ENCODE results near the gene RUNX1.

Gene RUNX1

GRCh38 chr21:35015435-35016024, 33.6 kb downstream of the RUNX1 start:
- 96% methylated on average over 4 of the region's 5 CpGs for WGBS
- no peaks in the 10 kb centered on the region for H3K36me3 ChIP-seq (ENCODE audit: insufficient read depth, low read length)
- H3K4me1 ChIP-seq (ENCODE audit: insufficient read depth, low read length) = no peaks in the 10 kb centered on the region; the same call in 1 of the 2 replicates
- H3K27ac ChIP-seq (ENCODE audit: low read depth, low read length) = no peak overlapping the region
- no peak overlapping the region for H3K4me3 ChIP-seq (ENCODE audit: low read length)
- no peaks in the 10 kb centered on the region for H3K27me3 ChIP-seq (ENCODE audit: insufficient read depth, low read length)
- no peaks in the 10 kb centered on the region for H3K9me3 ChIP-seq (ENCODE audit: insufficient read depth, low read depth, low read length)
- H3K9ac ChIP-seq (ENCODE audit: low read depth, low read length) = no peak overlapping the region

GRCh38 chr21:35014302-35015041, 34.6 kb downstream of the RUNX1 start:
- H3K9ac ChIP-seq (ENCODE audit: low read depth, low read length) = no peak overlapping the region
- no peaks in the 10 kb centered on the region for H3K9me3 ChIP-seq (ENCODE audit: insufficient read depth, low read depth, low read length)
- no peaks in the 10 kb centered on the region; the same call in 1 of the 2 replicates for H3K4me1 ChIP-seq (ENCODE audit: insufficient read depth, low read length)
- H3K27me3 ChIP-seq (ENCODE audit: insufficient read depth, low read length) = no peaks in the 10 kb centered on the region
- WGBS = 91% methylated on average over 11 of the region's 11 CpGs
- H3K27ac ChIP-seq (ENCODE audit: low read depth, low read length) = no peak overlapping the region
- H3K36me3 ChIP-seq (ENCODE audit: insufficient read depth, low read length) = no peaks in the 10 kb centered on the region
- H3K4me3 ChIP-seq (ENCODE audit: low read length) = no peak overlapping the region

- no peak overlapping the region for H3K27ac ChIP-seq (ENCODE audit: low read depth, low read length)
- H3K4me3 ChIP-seq (ENCODE audit: low read length) = no peak overlapping the region
- no peaks in the 10 kb centered on the region; the same call in 1 of the 2 replicates for H3K4me1 ChIP-seq (ENCODE audit: insufficient read depth, low read length)
- H3K9me3 ChIP-seq (ENCODE audit: insufficient read depth, low read depth, low read length) = no peaks in the 10 kb centered on the region
- 77% methylated on average over 2 of the region's 3 CpGs for WGBS
- H3K27me3 ChIP-seq (ENCODE audit: insufficient read depth, low read length) = no peaks in the 10 kb centered on the region
- no peaks in the 10 kb centered on the region for H3K36me3 ChIP-seq (ENCODE audit: insufficient read depth, low read length)
- H3K9ac ChIP-seq (ENCODE audit: low read depth, low read length) = no peak overlapping the region
These were observed 37.4 kb downstream of the RUNX1 start for GRCh38 chr21:35011681-35012080.

GRCh38 chr21:35010447-35010846, 38.7 kb downstream of the RUNX1 start:
- Histone ChIP-seq H3K27me3 (ENCODE audit: insufficient read depth, low read length) (no peaks in the 10 kb centered on the region), H3K27ac (ENCODE audit: low read depth, low read length) (no peak overlapping the region), H3K4me1 (ENCODE audit: insufficient read depth, low read length) (no peaks in the 10 kb centered on the region; the same call in 1 of the 2 replicates), H3K4me3 (ENCODE audit: low read length) (no peak overlapping the region), H3K9ac (ENCODE audit: low read depth, low read length) (no peak overlapping the region), H3K9me3 (ENCODE audit: insufficient read depth, low read depth, low read length) (no peaks in the 10 kb centered on the region), H3K36me3 (ENCODE audit: insufficient read depth, low read length) (no peaks in the 10 kb centered on the region)
- 87% methylated on average over 5 of the region's 5 CpGs for WGBS

GRCh38 chr21:35007348-35007747, 41.8 kb downstream of the RUNX1 start:
- Histone ChIP-seq H3K4me1 (ENCODE audit: insufficient read depth, low read length) (no peaks in the 10 kb centered on the region; the same call in 1 of the 2 replicates), H3K9me3 (ENCODE audit: insufficient read depth, low read depth, low read length) (no peaks in the 10 kb centered on the region), H3K27ac (ENCODE audit: low read depth, low read length) (no peak overlapping the region), H3K36me3 (ENCODE audit: insufficient read depth, low read length) (no peaks in the 10 kb centered on the region), H3K27me3 (ENCODE audit: insufficient read depth, low read length) (no peaks in the 10 kb centered on the region), H3K4me3 (ENCODE audit: low read length) (no peak overlapping the region), H3K9ac (ENCODE audit: low read depth, low read length) (no peak overlapping the region)
- 93% methylated on average over 4 of the region's 4 CpGs for WGBS

GRCh38 chr21:35006771-35007170, 42.3 kb downstream of the RUNX1 start:
- Histone ChIP-seq H3K36me3 (ENCODE audit: insufficient read depth, low read length) (no peaks in the 10 kb centered on the region), H3K4me1 (ENCODE audit: insufficient read depth, low read length) (no peaks in the 10 kb centered on the region; the same call in 1 of the 2 replicates)
- 89% methylated on average over 3 of the region's 3 CpGs for WGBS

GRCh38 chr21:35006248-35006647, 42.9 kb downstream of the RUNX1 start:
- WGBS = 96% methylated on average over 3 of the region's 3 CpGs
- Histone ChIP-seq H3K27me3 (ENCODE audit: insufficient read depth, low read length) (no peaks in the 10 kb centered on the region), H3K4me1 (ENCODE audit: insufficient read depth, low read length) (no peaks in the 10 kb centered on the region), H3K36me3 (ENCODE audit: insufficient read depth, low read length) (no peaks in the 10 kb centered on the region), H3K27ac (ENCODE audit: low read depth, low read length) (no peak overlapping the region), H3K9me3 (ENCODE audit: insufficient read depth, low read depth, low read length) (no peaks in the 10 kb centered on the region), H3K9ac (ENCODE audit: low read depth, low read length) (no peak overlapping the region), H3K4me3 (ENCODE audit: low read length) (no peak overlapping the region)

More at GRCh38 chr21:35006771-35007170, 42.3 kb downstream of the RUNX1 start:
- Histone ChIP-seq H3K9me3 (ENCODE audit: insufficient read depth, low read depth, low read length) (no peaks in the 10 kb centered on the region), H3K9ac (ENCODE audit: low read depth, low read length) (no peak overlapping the region), H3K27me3 (ENCODE audit: insufficient read depth, low read length) (no peaks in the 10 kb centered on the region), H3K4me3 (ENCODE audit: low read length) (no peak overlapping the region), H3K27ac (ENCODE audit: low read depth, low read length) (no peak overlapping the region)

GRCh38 chr21:35005560-35006224, 43.4 kb downstream of the RUNX1 start:
- H3K4me1 ChIP-seq (ENCODE audit: insufficient read depth, low read length) = no peaks in the 10 kb centered on the region
- no peaks in the 10 kb centered on the region for H3K27me3 ChIP-seq (ENCODE audit: insufficient read depth, low read length)
- no peaks in the 10 kb centered on the region for H3K36me3 ChIP-seq (ENCODE audit: insufficient read depth, low read length)
- 96% methylated on average over 5 of the region's 6 CpGs for WGBS
- H3K4me3 ChIP-seq (ENCODE audit: low read length) = no peak overlapping the region
- no peaks in the 10 kb centered on the region for H3K9me3 ChIP-seq (ENCODE audit: insufficient read depth, low read depth, low read length)
- no peak overlapping the region for H3K9ac ChIP-seq (ENCODE audit: low read depth, low read length)
- no peak overlapping the region for H3K27ac ChIP-seq (ENCODE audit: low read depth, low read length)

GRCh38 chr21:35005077-35005476, 44.0 kb downstream of the RUNX1 start:
- H3K9me3 ChIP-seq (ENCODE audit: insufficient read depth, low read depth, low read length) = no peaks in the 10 kb centered on the region
- H3K36me3 ChIP-seq (ENCODE audit: insufficient read depth, low read length) = no peaks in the 10 kb centered on the region
- no peaks in the 10 kb centered on the region for H3K27me3 ChIP-seq (ENCODE audit: insufficient read depth, low read length)
- H3K27ac ChIP-seq (ENCODE audit: low read depth, low read length) = no peak overlapping the region
- no peak overlapping the region for H3K4me3 ChIP-seq (ENCODE audit: low read length)
- no CpG with 5 or more reads among the region's 2 CpGs for WGBS
- H3K9ac ChIP-seq (ENCODE audit: low read depth, low read length) = no peak overlapping the region
- H3K4me1 ChIP-seq (ENCODE audit: insufficient read depth, low read length) = no peaks in the 10 kb centered on the region

- WGBS = 95% methylated on average over 3 of the region's 3 CpGs
- no peaks in the 10 kb centered on the region for H3K4me1 ChIP-seq (ENCODE audit: insufficient read depth, low read length)
- H3K4me3 ChIP-seq (ENCODE audit: low read length) = no peak overlapping the region
- H3K9ac ChIP-seq (ENCODE audit: low read depth, low read length) = no peak overlapping the region
- no peak overlapping the region for H3K27ac ChIP-seq (ENCODE audit: low read depth, low read length)
- no peaks in the 10 kb centered on the region for H3K36me3 ChIP-seq (ENCODE audit: insufficient read depth, low read length)
- no peaks in the 10 kb centered on the region for H3K9me3 ChIP-seq (ENCODE audit: insufficient read depth, low read depth, low read length)
- no peaks in the 10 kb centered on the region for H3K27me3 ChIP-seq (ENCODE audit: insufficient read depth, low read length)
These were observed 44.8 kb downstream of the RUNX1 start for GRCh38 chr21:35004314-35004713.

All from HUES64 (cell line).